Measurements from ENCODE around the gene KSR1. TPM values are rescaled to one million over a fixed set of nuclear protein-coding genes. Genes with fewer than 3 reads are reported as not detected.

The KSR1 gene
- total and polyA plus RNA-seq, 9 of the 15 experiments (the other 6 are each of a cell fraction or from before 2014, with no cell fraction given) = 1.4 to 51.7 (median 18.4) TPM

GRCh38 chr17:27569257-27569722 lies 113.0 kb downstream of the KSR1 start (continued):
- TF ChIP-seq AFF1 (IDR thresholded peaks at IDR 0.05; ENCODE audit: low read depth in 1 of 2, partially characterized antibody in 2 of 2) (peak in 1 of 2 experiments; percentile 45), HOXB6 (CRISPR knock-in tag; IDR thresholded peaks at IDR 0.05; ENCODE audit: borderline replicate concordance) (no peak), ZNF511 (CRISPR knock-in tag; IDR thresholded peaks at IDR 0.05) (no peak), ZNF12 (CRISPR knock-in tag; IDR thresholded peaks at IDR 0.05) (no peak), MAFK (IDR thresholded peaks at IDR 0.05; ENCODE audit: low read length) (no peak), NEUROD1 (IDR thresholded peaks at IDR 0.05; ENCODE audit: borderline replicate concordance, low read depth, low read length, partially characterized antibody) (no peak), AFF4 (CRISPR knock-in tag; IDR thresholded peaks at IDR 0.05) (no peak), ZNF707 (CRISPR knock-in tag; conservative IDR thresholded peaks at IDR 0.05) (no peak), ATF7 (IDR thresholded peaks at IDR 0.05) (no peak; the same call in 1 of the 2 replicates), ARID3A (IDR thresholded peaks at IDR 0.05; ENCODE audit: borderline replicate concordance, low read depth, low read length) (no peak), ZBTB7A (IDR thresholded peaks at IDR 0.05; ENCODE audit: borderline replicate concordance, control insufficient read depth, low read depth, low read length) (peak; percentile 88), TBP (optimal IDR thresholded peaks at IDR 0.05; ENCODE audit: low read depth, low read length) (peak; percentile 22), CREB1 (IDR thresholded peaks at IDR 0.05) (no peak), CREB1 (CRISPR knock-in tag; IDR thresholded peaks at IDR 0.05) (no peak), NCOA4 (IDR thresholded peaks at IDR 0.05; ENCODE audit: partially characterized antibody) (no peak), ATF6 (CRISPR knock-in tag; IDR thresholded peaks at IDR 0.05) (no peak)
